Brain pericyte (primary cell): ENCODE results near the gene EEF1AKMT3.

Source experiments
- DNase-seq: peaks from one replicate; pipeline ENCODE4 v3.0.0-alpha.2; 2012; ENCODE audit warnings: low read depth, low spot score

EEF1AKMT3 gene

DNA sequence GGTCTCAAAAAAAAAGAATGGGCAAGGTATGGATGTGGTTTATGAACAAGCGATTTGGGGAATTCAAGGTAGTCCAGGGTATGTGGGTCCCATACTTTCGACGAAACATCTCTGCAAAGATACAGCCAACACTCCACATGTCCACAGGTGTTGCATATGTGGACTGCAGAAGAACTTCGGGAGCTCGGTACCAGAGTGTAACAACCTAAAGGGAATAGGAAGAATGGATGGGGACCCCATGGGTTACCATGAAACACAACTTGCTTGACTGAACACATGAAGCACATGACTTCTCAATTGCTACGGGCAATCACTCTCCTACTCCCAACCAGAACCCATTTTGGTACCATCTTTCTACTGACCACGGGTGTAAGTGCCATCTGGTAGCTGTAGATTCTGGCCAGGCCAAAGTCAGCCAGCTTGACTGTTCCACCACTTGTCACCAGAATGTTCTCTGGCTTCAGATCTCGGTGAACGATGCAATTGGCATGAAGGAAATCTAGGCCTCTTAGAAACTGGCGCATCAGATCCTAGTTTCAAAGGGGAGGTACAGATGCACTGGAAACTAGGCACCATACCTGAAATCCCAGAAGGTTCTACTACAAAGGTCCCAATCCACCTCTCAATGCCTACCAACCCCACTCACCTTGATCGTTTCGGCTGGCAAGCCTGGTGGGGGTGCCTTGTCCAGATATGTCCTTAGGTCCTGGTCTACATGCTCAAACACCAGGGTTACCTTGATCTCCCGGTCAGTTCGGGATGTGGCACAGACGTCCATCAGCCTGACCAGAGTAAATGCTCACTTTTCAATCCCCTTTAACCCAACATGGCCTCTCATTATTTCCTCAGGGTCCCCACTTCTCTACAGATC, 21.6 kb upstream of the EEF1AKMT3 start:
- DNase-seq, result no peak

DNA sequence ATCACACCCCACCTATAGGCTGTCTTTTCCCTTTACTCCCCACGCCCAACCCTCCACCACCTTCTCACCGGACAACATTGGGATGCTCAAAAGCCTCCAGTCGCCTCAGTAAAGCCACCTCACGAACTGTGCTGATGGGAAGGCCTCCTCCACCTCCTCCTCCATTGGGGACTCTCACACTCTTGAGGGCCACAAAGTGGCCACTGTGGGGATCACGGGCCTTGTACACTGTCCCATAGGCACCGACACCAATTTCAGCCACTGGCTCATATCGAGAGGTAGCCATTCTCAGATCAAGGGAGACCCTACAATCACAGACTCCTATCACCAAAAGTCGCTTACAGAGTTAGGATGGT, 21.0 kb upstream of the EEF1AKMT3 start:
- DNase-seq, result no peak

DNA sequence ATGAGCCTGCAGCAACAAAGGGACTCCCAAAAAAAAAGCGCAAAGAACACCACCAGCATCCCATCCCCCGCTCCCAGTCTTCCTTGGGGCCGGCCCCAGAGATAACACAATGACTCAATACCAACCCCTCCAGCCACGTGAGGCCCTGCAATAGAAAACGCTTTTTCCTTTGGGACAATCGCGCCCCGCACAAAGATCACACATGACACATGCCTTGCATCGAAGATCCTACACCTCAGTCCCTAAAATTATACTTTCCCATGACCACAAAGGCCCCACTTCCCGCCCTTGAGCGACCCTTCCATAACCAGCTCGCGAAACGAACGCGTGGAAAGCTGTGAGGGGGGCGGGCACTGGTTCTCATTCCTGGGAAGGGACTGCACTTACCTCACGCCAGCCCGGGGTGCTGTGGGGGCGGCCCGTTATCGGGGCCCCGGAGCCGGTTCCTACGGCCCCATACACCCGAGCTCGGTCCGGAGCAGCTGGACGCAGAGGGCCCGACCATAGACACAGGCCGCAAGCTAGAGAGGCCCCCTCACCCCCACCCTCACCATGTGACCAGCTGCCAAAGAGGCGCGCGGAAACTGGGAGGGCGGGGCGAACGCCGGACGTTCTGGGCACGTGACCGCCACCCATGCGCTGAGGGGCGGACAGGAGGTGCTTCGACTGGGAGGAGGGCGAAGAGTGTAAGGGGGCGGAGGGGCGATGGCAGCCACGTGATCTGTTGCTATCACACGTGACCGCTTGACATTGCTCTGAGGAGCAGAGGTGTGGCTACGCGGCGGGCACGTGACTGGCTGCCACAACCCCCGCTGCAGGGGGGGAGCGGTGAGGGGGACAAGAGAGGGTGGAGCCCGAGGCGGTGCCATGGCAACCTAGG, 20.4 kb upstream of the EEF1AKMT3 start, which contains the start of gene CDK4:
Gene CDK4 (minus strand): TSS at position 523 of the 880 bp plus-strand sequence. CDS start 593 bp downstream, outside the sequence.
- DNase-seq, result peak; percentile 99

DNA sequence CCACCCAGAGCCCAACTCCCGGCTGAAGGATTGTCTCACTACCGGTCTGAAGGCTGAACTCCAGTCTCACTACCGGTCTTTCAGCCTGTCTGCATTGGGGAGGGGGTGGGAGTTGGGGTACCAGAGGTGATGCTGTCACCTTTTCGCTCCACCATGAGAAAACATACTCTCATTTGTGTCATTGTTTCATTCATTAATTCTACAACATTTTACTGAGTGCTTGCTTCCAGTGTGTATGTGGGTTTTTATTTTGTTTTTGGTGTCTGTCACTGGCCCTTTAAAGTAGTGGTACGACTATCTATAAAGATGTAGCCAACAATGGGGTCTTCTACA, 19.8 kb upstream of the EEF1AKMT3 start:
- no peak for DNase-seq

DNA sequence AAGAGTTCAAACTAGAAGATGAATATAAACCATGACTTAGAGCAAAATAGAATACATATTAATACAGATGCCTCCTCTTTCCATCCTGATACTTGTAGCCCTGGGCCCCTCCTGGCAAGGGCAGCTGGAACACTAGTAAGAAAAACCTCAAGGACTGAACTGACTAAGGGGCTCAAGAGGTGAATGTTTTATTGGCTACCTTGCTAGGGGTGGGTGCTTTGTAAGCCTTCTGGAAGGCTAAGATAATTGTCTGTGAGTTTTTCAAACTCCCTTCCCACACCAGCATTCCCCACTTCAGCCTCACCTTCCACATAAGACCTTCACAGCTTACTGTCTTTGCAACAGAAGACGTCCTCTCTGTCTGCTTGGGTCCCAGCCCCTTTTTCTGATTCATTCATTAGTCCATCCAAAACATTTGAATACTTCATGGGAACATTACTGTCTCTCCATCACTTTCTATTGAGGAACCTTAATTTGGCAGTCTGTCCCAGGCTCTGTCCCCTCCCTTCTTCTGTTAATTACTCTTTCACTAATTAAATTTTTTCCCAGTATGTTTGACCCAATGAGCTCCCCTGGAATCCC, 18.6 kb upstream of the EEF1AKMT3 start:
- no peak for DNase-seq

DNA sequence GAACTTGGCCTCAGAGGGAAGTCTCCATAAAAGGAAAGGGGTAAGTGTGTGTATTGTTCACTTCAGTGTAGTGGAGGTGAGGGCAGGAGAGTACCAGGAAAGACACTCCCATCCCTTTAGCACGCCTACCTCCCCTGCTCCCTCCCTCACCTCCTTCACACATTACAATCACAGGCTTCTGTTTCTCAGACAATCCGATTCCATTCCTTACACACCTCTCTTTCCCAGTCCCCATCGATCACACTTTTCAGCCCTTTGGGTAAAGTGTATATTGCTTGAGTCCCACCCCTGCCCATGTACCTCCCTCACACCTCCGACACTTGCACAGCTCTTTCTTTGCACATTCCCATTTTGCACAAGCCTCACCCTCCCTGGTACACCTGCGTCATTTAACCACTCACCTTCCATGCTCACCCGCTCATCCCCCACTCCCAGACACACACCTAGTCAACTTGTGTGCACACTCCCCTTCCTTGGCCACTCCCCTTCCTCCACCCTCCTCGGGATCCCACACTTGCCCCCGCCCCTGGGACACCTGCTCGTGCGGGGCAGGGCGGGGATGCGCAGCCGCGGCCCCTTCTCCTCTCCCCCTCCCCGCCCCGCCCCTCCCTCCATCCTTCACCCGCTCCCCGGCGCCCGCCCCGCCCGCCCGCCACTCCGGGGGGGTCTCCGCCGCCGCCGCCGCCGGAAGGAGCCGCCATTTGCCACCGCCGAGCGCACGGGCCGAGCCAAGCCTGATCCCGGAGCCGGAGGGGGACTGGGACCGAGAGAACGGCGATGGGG, 17.8 kb upstream of the EEF1AKMT3 start, which contains the start of gene MARCHF9:
Gene MARCHF9 (plus strand): TSS at position 693 of the 783 bp plus-strand sequence. CDS start 426 bp downstream, outside the sequence.
- DNase-seq, result no peak

DNA sequence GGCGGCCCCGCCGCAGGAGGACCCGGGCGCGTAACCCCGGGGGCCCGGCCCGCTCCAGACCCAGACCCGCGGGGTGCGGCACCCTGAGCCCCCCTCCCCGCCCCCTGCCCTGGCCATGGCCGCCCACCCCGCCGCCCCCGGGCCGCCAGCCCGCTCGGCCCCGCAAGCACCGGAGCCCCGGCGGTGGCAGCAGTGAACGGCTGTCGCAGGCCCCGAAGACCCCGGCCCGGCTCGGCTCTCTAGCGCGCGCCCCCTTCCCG, 17.3 kb upstream of the EEF1AKMT3 start:
- no peak for DNase-seq

DNA sequence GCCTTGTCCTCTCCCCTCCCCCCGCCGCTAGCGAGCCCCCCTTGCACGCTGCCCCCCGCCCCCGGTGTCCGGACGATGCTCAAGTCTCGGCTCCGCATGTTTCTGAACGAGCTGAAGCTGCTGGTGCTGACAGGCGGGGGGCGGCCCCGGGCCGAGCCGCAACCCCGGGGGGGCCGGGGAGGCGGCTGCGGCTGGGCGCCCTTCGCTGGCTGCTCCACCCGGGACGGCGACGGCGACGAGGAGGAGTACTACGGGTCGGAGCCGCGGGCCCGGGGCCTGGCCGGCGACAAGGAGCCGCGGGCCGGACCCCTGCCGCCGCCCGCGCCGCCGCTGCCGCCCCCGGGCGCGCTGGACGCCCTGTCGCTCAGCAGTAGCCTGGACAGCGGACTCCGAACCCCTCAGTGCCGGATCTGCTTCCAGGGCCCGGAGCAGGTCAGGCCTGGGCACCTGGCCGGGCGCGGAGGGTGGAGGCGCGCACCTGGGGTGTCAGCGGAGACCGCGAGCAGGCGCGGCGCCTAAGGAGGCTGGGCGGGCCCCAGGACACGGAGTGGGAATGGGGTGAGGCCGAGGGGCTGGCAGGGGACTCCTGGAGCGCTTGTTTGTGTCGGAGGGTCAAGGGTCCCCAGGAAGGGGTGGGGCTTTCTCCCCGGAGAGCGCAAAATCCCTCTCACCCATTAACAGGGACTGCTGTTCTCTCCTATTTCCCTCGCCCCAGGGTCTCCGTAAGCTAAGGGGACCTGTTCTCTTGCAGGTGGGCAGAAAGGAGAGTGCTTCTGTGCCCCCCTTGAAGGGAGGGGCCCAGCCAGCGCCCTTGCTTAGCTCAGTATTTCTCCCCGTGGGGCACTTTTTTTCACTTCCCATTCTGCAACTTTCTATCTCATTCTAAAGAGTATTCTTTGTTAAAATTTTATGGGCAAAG, 16.7 kb upstream of the EEF1AKMT3 start:
- no peak for DNase-seq

DNA sequence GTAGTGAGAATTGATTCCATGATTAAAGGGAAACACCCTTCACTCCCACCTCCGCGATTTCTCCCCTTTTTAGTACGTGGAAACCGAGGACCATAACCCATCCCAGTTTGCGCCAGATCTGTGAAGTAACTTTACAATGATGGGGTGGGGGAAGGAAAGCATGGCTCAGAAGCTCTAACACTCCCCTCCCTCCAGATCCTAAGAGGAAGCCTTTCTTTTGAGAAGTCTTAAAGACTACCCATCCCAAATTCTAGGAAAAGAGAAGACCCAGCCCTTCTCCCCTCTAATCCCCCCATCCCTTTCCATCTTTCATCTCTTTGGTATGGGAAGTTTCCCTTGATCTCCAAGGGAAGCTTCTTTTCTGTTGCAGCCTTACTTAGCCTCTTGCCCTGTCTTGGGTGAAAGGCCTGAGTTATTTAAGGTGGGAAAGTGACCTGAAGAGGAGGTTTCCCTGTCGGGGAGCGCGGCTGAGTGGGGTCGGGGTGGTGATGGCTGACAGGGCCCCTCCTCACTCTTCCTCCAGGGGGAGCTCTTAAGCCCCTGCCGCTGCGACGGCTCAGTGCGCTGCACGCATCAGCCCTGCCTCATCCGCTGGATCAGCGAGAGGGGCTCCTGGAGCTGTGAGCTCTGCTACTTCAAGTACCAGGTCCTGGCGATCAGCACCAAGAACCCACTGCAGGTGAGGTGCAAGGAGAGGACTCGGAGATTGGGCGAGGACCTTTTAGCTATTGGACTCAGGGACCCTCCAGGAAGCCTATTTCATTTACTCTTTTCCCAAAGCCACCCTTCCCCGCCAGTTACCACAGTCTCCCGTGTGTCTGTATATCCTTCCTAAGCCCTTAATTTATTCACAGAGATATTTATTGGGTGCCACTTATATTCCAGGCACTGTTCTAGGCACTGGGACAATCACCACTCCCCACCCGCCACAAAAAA, 15.7 kb upstream of the EEF1AKMT3 start:
- DNase-seq, result no peak

DNA sequence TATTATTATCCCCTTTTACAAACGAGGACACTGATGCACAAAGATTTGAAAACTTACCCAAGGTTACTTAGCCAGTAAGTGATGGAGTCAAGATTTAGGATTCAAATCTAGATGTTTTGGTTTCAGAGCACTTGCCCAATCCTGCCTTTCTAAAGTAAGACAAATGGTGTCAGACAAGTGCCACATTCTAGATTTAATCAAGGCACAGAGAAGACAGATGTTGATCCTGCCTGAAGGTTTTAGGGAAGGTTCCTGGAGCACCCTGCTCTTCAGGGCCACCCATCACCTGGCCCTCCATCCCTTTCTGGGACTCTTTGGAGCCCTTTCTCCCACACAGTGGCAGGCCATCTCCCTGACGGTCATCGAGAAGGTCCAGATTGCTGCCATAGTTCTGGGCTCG, 14.6 kb upstream of the EEF1AKMT3 start:
- DNase-seq, result no peak

DNA sequence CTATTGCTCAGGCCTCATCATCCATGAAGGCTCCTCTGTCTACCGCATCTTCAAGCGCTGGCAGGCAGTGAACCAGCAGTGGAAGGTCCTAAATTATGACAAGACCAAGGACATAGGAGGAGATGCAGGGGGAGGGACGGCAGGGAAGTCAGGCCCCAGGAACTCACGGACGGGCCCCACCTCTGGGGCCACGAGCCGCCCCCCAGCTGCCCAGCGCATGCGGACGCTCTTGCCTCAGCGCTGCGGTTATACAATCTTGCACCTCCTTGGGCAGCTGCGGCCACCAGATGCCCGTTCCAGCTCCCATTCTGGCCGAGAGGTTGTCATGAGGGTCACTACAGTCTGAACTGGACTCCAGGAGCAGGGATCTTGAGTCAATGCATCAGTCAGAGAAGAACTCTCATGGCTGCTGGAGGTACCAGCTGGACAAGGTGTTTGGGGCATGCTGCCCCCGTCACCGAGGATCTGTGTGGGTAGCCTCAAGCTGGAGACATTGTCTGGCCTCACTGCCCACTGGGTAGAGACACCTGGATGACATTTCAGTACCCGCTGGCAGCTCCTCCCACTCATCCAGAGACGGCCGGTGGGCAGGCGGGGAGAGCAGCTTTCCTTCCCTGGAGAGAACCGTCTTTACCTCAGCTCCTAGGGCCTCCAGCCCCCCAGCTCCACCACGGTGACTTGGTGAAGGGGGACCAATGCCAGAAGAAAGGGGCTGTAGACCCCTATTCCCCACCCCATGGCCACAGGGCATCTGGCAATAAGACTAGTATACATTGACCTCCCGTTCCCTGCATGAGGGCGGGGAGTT, 13.7 kb upstream of the EEF1AKMT3 start:
- no peak for DNase-seq

DNA sequence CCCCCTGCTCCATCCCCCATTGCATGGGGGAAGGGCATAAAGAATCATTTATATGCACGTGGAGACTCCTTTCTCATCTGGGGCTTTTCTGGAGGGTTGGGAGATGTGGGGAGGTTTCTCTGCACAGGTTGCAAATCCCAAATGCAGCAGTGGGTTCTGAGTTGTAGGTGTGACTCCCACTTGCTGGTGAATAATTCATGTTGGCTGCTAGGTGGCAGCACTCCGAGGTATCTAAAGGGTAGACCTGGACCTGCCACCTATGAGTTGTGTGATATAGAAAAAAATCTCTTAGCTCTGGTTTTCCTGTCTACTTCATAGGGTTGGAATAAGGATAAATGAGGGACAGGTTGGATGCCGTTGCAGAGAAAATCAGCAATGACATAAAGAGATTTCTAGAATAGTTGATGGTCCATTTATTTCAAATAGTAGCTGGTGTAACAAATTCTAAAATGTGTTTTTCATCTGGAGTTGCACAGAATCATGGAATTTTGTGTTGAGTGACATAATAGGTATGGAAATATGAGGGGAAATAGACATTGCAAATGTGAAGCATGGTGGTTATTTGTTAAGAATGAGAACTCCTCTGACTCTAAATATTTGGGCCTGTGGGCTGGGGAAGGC, 12.9 kb upstream of the EEF1AKMT3 start:
- DNase-seq, result no peak

DNA sequence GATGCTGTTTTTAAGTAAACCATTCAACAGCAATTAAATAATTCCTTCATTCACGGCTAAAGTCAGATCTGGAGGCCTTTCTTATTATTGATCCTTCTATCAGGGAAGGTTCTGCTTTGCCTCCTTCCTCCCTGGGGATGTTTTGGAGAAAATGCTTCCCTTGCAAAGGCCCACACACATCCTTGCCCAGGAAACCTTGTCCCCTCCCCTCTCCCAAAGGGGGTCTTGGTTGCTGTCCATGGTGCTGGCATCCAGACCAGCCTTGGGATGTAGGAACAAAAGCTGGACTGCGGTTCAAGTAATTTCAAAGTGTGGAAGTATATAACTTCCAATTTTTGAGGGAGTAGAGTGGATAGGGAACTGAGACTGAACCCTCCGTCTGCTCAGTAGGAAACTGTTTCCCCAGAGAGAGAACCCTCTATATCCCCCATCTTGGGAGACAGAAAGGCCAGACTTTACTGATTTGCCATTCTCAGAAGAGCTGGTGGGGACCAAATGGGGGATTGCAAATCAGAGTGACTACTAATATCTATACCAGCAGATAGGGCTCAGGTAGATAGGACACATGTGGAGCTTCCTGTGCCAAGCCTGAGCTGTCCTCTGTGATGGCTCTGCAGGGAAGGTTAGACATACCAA, 11.9 kb upstream of the EEF1AKMT3 start:
- no peak for DNase-seq

DNA sequence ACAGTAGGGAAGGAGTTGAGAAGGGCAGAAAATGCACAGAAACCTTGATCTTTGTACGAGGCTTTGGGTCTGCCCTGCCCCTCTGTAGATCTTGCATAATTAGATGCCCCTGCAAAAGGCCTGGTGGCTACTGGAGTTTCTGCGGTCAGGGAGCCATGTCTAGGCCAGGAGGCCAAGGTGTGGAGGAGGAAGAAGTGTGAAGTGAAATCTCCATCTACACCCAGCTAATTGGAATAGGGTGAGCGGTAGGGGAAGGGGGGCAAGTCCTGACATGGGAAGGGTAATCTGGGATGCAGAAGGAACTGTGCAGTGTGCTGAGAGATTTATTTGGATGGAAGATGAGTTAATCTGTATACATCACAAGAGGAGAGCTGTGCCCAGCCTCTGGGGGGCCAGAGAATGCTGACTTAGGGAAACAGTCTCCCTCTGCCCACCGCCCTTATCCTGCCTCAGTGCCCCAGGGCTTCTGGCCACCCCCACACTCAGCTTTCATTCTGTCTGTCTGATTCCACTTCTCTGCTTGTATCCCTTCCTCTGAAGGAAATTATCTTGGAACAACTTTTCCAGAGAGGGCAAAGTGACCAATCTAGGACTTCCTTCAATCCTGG, 10.9 kb upstream of the EEF1AKMT3 start:
- no peak for DNase-seq

DNA sequence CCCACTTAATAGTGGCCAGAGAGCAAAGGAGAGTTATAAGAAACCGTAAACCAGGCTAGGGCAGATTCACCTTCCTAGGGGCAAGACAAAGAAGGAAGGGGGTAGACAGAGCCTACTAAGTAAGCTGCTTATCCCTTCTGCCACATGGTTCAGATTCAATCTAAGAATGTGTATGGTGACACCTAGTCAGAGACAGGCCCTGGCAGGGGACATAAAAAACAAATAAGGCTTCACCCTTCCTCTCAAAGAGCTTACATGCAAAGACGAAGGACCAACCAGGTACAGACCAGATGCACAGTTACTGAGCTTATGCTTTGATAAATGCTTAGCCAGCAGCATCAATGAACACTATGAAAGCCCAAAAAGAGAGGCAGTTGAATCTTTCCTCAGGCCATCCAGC, 10.0 kb upstream of the EEF1AKMT3 start:
- DNase-seq, result no peak

DNA sequence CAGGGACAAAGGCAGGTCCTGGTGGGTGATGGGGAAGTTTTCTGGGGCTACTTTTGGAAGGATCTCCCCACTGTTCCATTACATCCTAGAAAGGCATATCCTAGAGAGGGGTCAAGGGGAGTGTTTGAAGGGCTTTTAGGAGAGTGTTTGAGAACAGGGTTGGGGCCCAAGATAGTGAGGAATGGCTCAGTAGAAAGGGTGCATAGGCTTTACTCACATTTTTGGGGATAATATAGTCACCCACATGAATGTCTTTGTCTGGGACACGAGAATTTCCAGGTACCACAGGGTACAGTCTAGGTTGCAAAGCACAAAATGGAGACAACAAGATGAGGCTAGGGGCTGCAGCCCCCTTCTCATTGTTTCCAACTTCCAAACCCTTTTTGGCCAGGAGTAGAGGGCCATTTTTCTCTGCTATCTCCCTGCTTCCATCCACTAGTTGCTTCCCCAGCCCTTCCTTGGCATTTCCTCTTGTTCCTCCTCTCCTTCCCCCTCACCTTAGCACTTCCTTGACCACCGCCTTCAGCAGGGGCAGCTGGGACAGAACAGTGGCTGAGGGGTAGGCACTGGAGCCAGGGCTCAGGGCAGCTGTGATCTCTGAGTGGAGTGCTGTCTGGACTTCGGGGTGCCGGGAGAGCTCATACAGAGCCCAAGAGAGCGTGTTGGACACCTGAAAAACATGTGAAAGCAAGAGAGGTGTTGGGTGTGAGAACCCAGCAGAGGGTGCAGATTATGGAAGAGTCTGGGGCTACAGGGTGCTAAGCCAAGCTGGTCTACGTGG, 8.3 kb upstream of the EEF1AKMT3 start:
- DNase-seq, result no peak

DNA sequence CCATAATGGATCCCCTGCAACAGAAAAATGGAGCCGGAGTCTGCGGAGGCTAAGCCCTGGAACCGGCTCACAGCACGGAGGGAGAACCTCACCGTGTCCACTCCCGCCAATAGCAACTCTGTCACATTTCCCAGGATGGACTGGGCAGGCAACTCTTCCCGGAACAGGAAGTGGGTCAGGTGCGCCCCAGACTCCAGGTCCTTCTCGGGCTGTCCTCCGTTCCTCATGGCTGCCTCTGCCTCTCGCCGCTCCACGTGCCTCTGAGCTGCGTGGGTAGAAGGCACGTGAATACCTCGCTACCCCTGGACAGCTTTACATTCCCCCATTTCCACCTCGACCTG, 7.8 kb upstream of the EEF1AKMT3 start:
- DNase-seq, result no peak
